ENCODE results near the gene MBOAT2. TPM values are rescaled to one million over a fixed set of nuclear protein-coding genes. Genes with fewer than 3 reads are reported as not detected.

The MBOAT2 gene
- total and polyA plus RNA-seq, 2 of the 13 experiments (the other 11 are each of a cell fraction or from before 2014, with no cell fraction given): 0.11 to 0.36 TPM

GRCh38 chr2:8836971-8837794 is 166.3 kb downstream of the MBOAT2 start, which contains the start of gene KIDINS220 (continued):
- TF ChIP-seq, protein P1, sequence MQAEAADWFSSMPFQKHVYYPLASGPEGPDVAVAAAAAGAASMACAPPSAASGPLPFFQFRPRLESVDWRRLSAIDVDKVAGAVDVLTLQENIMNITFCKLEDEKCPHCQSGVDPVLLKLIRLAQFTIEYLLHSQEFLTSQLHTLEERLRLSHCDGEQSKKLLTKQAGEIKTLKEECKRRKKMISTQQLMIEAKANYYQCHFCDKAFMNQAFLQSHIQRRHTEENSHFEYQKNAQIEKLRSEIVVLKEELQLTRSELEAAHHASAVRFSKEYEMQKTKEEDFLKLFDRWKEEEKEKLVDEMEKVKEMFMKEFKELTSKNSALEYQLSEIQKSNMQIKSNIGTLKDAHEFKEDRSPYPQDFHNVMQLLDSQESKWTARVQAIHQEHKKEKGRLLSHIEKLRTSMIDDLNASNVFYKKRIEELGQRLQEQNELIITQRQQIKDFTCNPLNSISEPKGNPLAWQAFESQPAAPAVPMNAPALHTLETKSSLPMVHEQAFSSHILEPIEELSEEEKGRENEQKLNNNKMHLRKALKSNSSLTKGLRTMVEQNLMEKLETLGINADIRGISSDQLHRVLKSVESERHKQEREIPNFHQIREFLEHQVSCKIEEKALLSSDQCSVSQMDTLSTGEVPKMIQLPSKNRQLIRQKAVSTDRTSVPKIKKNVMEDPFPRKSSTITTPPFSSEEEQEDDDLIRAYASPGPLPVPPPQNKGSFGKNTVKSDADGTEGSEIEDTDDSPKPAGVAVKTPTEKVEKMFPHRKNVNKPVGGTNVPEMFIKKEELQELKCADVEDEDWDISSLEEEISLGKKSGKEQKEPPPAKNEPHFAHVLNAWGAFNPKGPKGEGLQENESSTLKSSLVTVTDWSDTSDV (CRISPR knock-in tag; IDR thresholded peaks at IDR 0.05): peak; percentile 25; the same call in 1 of the 2 replicates
- TF ChIP-seq ZNF510 (CRISPR knock-in tag; IDR thresholded peaks at IDR 0.05; ENCODE audit: low read depth) (0 out of 2 replicates have a peak, but pooled peaks have one; percentile 27), ZNF234 (CRISPR knock-in tag; conservative IDR thresholded peaks at IDR 0.05) (0 out of 2 replicates have a peak, but pooled peaks have one; percentile 56), ZNF10 (CRISPR knock-in tag; IDR thresholded peaks at IDR 0.05; ENCODE audit: borderline replicate concordance, low read depth) (no peak), ZFX (CRISPR knock-in tag; IDR thresholded peaks at IDR 0.05; ENCODE audit: low read depth) (peak; percentile 88), ZFAT (CRISPR knock-in tag; conservative IDR thresholded peaks at IDR 0.05) (no peak), ZNF562 (CRISPR knock-in tag; IDR thresholded peaks at IDR 0.05; ENCODE audit: borderline replicate concordance) (no peak), ZNF468 (CRISPR knock-in tag; IDR thresholded peaks at IDR 0.05) (no peak), JDP2 (CRISPR knock-in tag; IDR thresholded peaks at IDR 0.05; ENCODE audit: borderline replicate concordance) (no peak), SRSF4 (IDR thresholded peaks at IDR 0.05; ENCODE audit: low read depth, low read length, poor library complexity, severe bottlenecking) (no peak), ZNF589 (CRISPR knock-in tag; conservative IDR thresholded peaks at IDR 0.05) (0 out of 2 replicates have a peak, but pooled peaks have one; percentile 75), NFRKB (IDR thresholded peaks at IDR 0.05) (no peak), ARNT2 (CRISPR knock-in tag; IDR thresholded peaks at IDR 0.05; ENCODE audit: low read depth) (peak; percentile 78), TSC22D2 (CRISPR knock-in tag; IDR thresholded peaks at IDR 0.05; ENCODE audit: borderline replicate concordance) (no peak), MED8 (CRISPR knock-in tag; IDR thresholded peaks at IDR 0.05; ENCODE audit: insufficient replicate concordance) (no peak), RFXANK (CRISPR knock-in tag; IDR thresholded peaks at IDR 0.05) (no peak), ZNF766 (CRISPR knock-in tag; IDR thresholded peaks at IDR 0.05; ENCODE audit: borderline replicate concordance) (no peak), KLF16 (CRISPR knock-in tag; IDR thresholded peaks at IDR 0.05) (peak in 1 of 2 experiments; percentile 57; a peak in 1 of 4 replicates), GATAD1 (CRISPR knock-in tag; IDR thresholded peaks at IDR 0.05) (peak; percentile 79), BRD4 (CRISPR knock-in tag; IDR thresholded peaks at IDR 0.05) (no peak), ZKSCAN1 (IDR thresholded peaks at IDR 0.05; ENCODE audit: low read length) (no peak), SP4 (CRISPR knock-in tag; IDR thresholded peaks at IDR 0.05) (peak; percentile 81), YEATS4 (CRISPR knock-in tag; IDR thresholded peaks at IDR 0.05; ENCODE audit: borderline replicate concordance) (peak; percentile 79), SMYD3 (CRISPR knock-in tag; IDR thresholded peaks at IDR 0.05) (no peak), PLRG1 (conservative IDR thresholded peaks at IDR 0.05) (no peak)
- TF ChIP-seq, protein P2, sequence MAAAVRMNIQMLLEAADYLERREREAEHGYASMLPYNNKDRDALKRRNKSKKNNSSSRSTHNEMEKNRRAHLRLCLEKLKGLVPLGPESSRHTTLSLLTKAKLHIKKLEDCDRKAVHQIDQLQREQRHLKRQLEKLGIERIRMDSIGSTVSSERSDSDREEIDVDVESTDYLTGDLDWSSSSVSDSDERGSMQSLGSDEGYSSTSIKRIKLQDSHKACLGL (CRISPR knock-in tag; IDR thresholded peaks at IDR 0.05): peak; percentile 81
- TF ChIP-seq, protein P3, sequence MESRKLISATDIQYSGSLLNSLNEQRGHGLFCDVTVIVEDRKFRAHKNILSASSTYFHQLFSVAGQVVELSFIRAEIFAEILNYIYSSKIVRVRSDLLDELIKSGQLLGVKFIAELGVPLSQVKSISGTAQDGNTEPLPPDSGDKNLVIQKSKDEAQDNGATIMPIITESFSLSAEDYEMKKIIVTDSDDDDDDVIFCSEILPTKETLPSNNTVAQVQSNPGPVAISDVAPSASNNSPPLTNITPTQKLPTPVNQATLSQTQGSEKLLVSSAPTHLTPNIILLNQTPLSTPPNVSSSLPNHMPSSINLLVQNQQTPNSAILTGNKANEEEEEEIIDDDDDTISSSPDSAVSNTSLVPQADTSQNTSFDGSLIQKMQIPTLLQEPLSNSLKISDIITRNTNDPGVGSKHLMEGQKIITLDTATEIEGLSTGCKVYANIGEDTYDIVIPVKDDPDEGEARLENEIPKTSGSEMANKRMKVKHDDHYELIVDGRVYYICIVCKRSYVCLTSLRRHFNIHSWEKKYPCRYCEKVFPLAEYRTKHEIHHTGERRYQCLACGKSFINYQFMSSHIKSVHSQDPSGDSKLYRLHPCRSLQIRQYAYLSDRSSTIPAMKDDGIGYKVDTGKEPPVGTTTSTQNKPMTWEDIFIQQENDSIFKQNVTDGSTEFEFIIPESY (CRISPR knock-in tag; IDR thresholded peaks at IDR 0.05): no peak

All from HepG2 (cell line).